Thyroid gland (tissue), 4 donors: ENCODE measurements around the gene GTF3C4. TPM values are rescaled to one million over a fixed set of nuclear protein-coding genes. Genes with fewer than 3 reads are reported as not detected.

ENCODE experiments used
- DNase-seq, 2 donors: peaks; one replicate each; pipeline ENCODE4 v3.0.0-alpha.2; 2019
- H3K27ac ChIP-seq, 3 donors: fragments of 200-600 bp; sonication (generic); 1 replicate in 2 of 3; 2 replicates in 1 of 3; pipeline ENCODE4 v1.5.1; 2016 to 2019; ENCODE audit warnings: mild to moderate bottlenecking in 1 of 3, moderate library complexity in 1 of 3
- H3K27me3 ChIP-seq: fragments of 200-600 bp; sonication (generic); one replicate; pipeline ENCODE4 v1.5.1; 2019
- H3K36me3 ChIP-seq, 2 donors: fragments of 200-600 bp; sonication (generic); one replicate each; pipeline ENCODE4 v1.5.1; 2016 to 2019
- H3K4me1 ChIP-seq, 2 donors: fragments of 200-600 bp; sonication (generic); one replicate each; pipeline ENCODE4 v1.5.1; 2017 to 2019
- H3K4me3 ChIP-seq, 3 donors: fragments of 200-600 bp; sonication (generic); replicated peaks in 1 of 3; 1 replicate in 2 of 3; 2 replicates in 1 of 3; pipeline ENCODE4 v1.5.1; 2016; ENCODE audit warnings: mild to moderate bottlenecking in 1 of 3
- H3K9me3 ChIP-seq: fragments of 200-600 bp; sonication (generic); one replicate; pipeline ENCODE4 v1.5.1; 2017
- CTCF ChIP-seq, 6 experiments: fragments of 200-600 bp in 3 of 6; fragments of 450-650 bp in 3 of 6; sonication (generic) in 3 of 6; IDR thresholded peaks; one replicate each; pipeline ENCODE4 v1.5.1; 2016 to 2019; ENCODE audit warnings: antibody characterized with exemption in 6 of 6, mild to moderate bottlenecking in 2 of 6, inconsistent platforms in 1 of 6, moderate library complexity in 1 of 6
- POLR2A ChIP-seq, 2 donors: fragments of 450-650 bp; IDR thresholded peaks; one replicate each; pipeline ENCODE4 v1.6.1; 2017; ENCODE audit warnings: antibody characterized with exemption in 2 of 2, mild to moderate bottlenecking in 2 of 2, moderate library complexity in 1 of 2
- WGBS, 2 donors: methylation state at CpG; one replicate each; pipeline ENCODE4 v1.1.5; 2017; 5-methylcytosine and 5-hydroxymethylcytosine counted together
- intact Hi-C: fragments of 100-400 bp; cut with DNase I; formaldehyde crosslinking; loops from one replicate; pipeline ENCODE4 v1.15.1; 2023
- total RNA-seq, 4 donors: library from RNA; depleted of rRNA; stranded (reverse); fragments of >200 nt; gene quantifications; one replicate each; pipeline ENCODE4 v1.2.3, GENCODE V29; 2016

The GTF3C4 gene
- total RNA-seq, 4 donors from 2014 or later: 20.5 to 25.0 (median 22.1) TPM

GRCh38 chr9:132628746-132629145 is 41.5 kb upstream of the GTF3C4 start:
- DNase-seq: no peak
- TF ChIP-seq POLR2A (IDR thresholded peaks at IDR 0.05) (no peak), CTCF (IDR thresholded peaks at IDR 0.05) (no peak)
- no peaks in the 10 kb centered on the region for H3K4me1 ChIP-seq
- no peak overlapping the region for H3K27ac ChIP-seq
- no peaks in the 10 kb centered on the region for H3K9me3 ChIP-seq
- 91 to 94% methylated on average over 8 of the region's 8 CpGs for WGBS, 2 donors
- H3K27me3 ChIP-seq: no peaks in the 10 kb centered on the region
- peaks cover 44 to 47% of the 10 kb centered on the region in 2 donors for H3K36me3 ChIP-seq
- intact Hi-C loops: no loop called here
- H3K4me3 ChIP-seq: no peak overlapping the region

GRCh38 chr9:132630116-132630515 is 40.1 kb upstream of the GTF3C4 start:
- H3K27me3 ChIP-seq: no peaks in the 10 kb centered on the region
- no peak overlapping the region for H3K27ac ChIP-seq
- peaks cover 42 to 46% of the 10 kb centered on the region in 2 donors for H3K36me3 ChIP-seq
- DNase-seq: no peak
- H3K4me1 ChIP-seq: no peaks in the 10 kb centered on the region
- intact Hi-C loops: no loop called here
- no peak overlapping the region for H3K4me3 ChIP-seq
- H3K9me3 ChIP-seq: no peaks in the 10 kb centered on the region
- 90 to 91% methylated on average over 9 of the region's 9 CpGs for WGBS, 2 donors
- TF ChIP-seq POLR2A (IDR thresholded peaks at IDR 0.05) (no peak), CTCF (IDR thresholded peaks at IDR 0.05) (no peak)

GRCh38 chr9:132630811-132631210 is 39.5 kb upstream of the GTF3C4 start:
- DNase-seq: no peak
- TF ChIP-seq CTCF (IDR thresholded peaks at IDR 0.05) (no peak), POLR2A (IDR thresholded peaks at IDR 0.05) (no peak)
- Histone ChIP-seq H3K4me1 (no peaks in the 10 kb centered on the region), H3K4me3 (no peak overlapping the region), H3K27ac (no peak overlapping the region), H3K27me3 (no peaks in the 10 kb centered on the region), H3K36me3 (peaks cover 38 to 39% of the 10 kb centered on the region in 2 donors), H3K9me3 (no peaks in the 10 kb centered on the region)
- 91 to 100% methylated on average over 3 of the region's 3 CpGs for WGBS, 2 donors
- intact Hi-C loops: no loop called here

- intact Hi-C loops: no loop called here
- no peaks in the 10 kb centered on the region for H3K9me3 ChIP-seq
- H3K27ac ChIP-seq: no peak overlapping the region
- no peak overlapping the region for H3K4me3 ChIP-seq
- 95 to 97% methylated on average over 5 of the region's 5 CpGs for WGBS, 2 donors
- H3K4me1 ChIP-seq: no peaks in the 10 kb centered on the region
- TF ChIP-seq POLR2A (IDR thresholded peaks at IDR 0.05): no peak
- no peak for TF ChIP-seq CTCF (IDR thresholded peaks at IDR 0.05)
- H3K27me3 ChIP-seq: no peaks in the 10 kb centered on the region
- DNase-seq: no peak
- H3K36me3 ChIP-seq: peaks cover 34 to 35% of the 10 kb centered on the region in 2 donors
These were observed 39.0 kb upstream of the GTF3C4 start for GRCh38 chr9:132631280-132631679.

GRCh38 chr9:132631685-132632084 is 38.6 kb upstream of the GTF3C4 start:
- 86 to 94% methylated on average over 7 of the region's 7 CpGs for WGBS, 2 donors
- Histone ChIP-seq H3K4me1 (no peaks in the 10 kb centered on the region), H3K36me3 (peaks cover 31 to 33% of the 10 kb centered on the region in 2 donors), H3K4me3 (no peak overlapping the region), H3K27me3 (no peaks in the 10 kb centered on the region), H3K9me3 (no peaks in the 10 kb centered on the region), H3K27ac (no peak overlapping the region)
- intact Hi-C loops: no loop called here
- TF ChIP-seq POLR2A (IDR thresholded peaks at IDR 0.05): no peak
- TF ChIP-seq CTCF (IDR thresholded peaks at IDR 0.05): no peak
- DNase-seq: no peak
